Measurements from ENCODE around the gene ST6GALNAC6. TPM values are rescaled to one million over a fixed set of nuclear protein-coding genes. Genes with fewer than 3 reads are reported as not detected.

The ST6GALNAC6 gene
- total RNA-seq, 1 experiment from 2014 or later = 24.5 TPM

GRCh38 chr9:127855522-127855921 lies 43.9 kb downstream of the ST6GALNAC6 start (continued):
- no peak for TF ChIP-seq ZBTB33 (IDR thresholded peaks at IDR 0.05; ENCODE audit: extremely low read depth, insufficient replicate concordance, low read length)

GRCh38 chr9:127854960-127855359 lies 44.4 kb downstream of the ST6GALNAC6 start:
- RAD21 ChIA-PET (ENCODE audit: low non-redundant PET in 1 of 2, low total read pairs in 2 of 2, uncharacterized antibody in 2 of 2, unreplicated experiment in 2 of 2) = interaction anchor here in 1 of 2 experiments (0.5 kb wide), 1 partner anchor 15 kb away, joined by 7 read pairs; no protein-coding TSS in a partner anchor
- no peak for ATAC-seq
- no peaks in the 10 kb centered on the region for H3K9me2 ChIP-seq (ENCODE audit: insufficient read depth)
- H3K9me3 ChIP-seq (ENCODE audit: control insufficient read depth in 1 of 2, insufficient read depth in 1 of 2, low read depth in 1 of 2, low read length in 2 of 2) = peaks cover 0 to under 1% of the 10 kb centered on the region in 2 experiments; a peak in 1 of 4 replicates
- intact Hi-C loops (cut with micrococcal nuclease) = no loop called here
- no peak overlapping the region for H3K4me3 ChIP-seq (replicated peaks in 1 of 2; ENCODE audit: low read depth in 1 of 2, low read length in 2 of 2)
- H3K79me2 ChIP-seq (ENCODE audit: insufficient read depth, low read length) = no peaks in the 10 kb centered on the region
- no peaks in the 10 kb centered on the region for H3K27me3 ChIP-seq (ENCODE audit: insufficient read depth, low read length)
- no TSS peak for BruUV-seq (replicated peaks)
- H3K27ac ChIP-seq (ENCODE audit: low read depth, low read length) = no peak overlapping the region
- no peak overlapping the region for H3K4me2 ChIP-seq (ENCODE audit: low read length)
- no peak overlapping the region for H2AFZ ChIP-seq (ENCODE audit: low read depth, low read length, poor library complexity, severe bottlenecking)
- no peak overlapping the region for H3K9ac ChIP-seq (ENCODE audit: low read length)
- no peak for DNase-seq (ENCODE audit: low read depth, low spot score)
- no peaks in the 10 kb centered on the region for H3K36me3 ChIP-seq (ENCODE audit: control insufficient read depth in 1 of 2, insufficient read depth in 2 of 2, low read length in 2 of 2)
- H4K20me1 ChIP-seq (ENCODE audit: insufficient read depth) = no peaks in the 10 kb centered on the region
- POLR2A ChIA-PET = no interaction called here
- no peaks in the 10 kb centered on the region for H3K4me1 ChIP-seq (ENCODE audit: control insufficient read depth in 1 of 2, insufficient read depth in 2 of 2, low read length in 2 of 2)
- CTCF ChIA-PET = interaction anchor here (1.6 kb wide), 1 partner anchor 15 kb away, joined by 4 read pairs; no protein-coding TSS in a partner anchor
- TF ChIP-seq ATF3 (IDR thresholded peaks at IDR 0.05) = no peak
- TF ChIP-seq ZBTB33 (IDR thresholded peaks at IDR 0.05; ENCODE audit: extremely low read depth, insufficient replicate concordance, low read length) = no peak
- no peak for TF ChIP-seq TCF7L2 (IDR thresholded peaks at IDR 0.05; ENCODE audit: borderline replicate concordance, extremely low read depth, insufficient read depth, insufficient read length)
- TF ChIP-seq POLR2A (IDR thresholded peaks at IDR 0.05; ENCODE audit: borderline replicate concordance, extremely low read depth, insufficient read depth, insufficient read length) = no peak
- no peak for TF ChIP-seq CEBPB (IDR thresholded peaks at IDR 0.05; ENCODE audit: low read depth)
- no peak for TF ChIP-seq ELF1 (IDR thresholded peaks at IDR 0.05; ENCODE audit: borderline replicate concordance, low read depth)
- TF ChIP-seq EZH2phosphoT487 (IDR thresholded peaks at IDR 0.05; ENCODE audit: borderline replicate concordance) = no peak
- TF ChIP-seq RAD21 (IDR thresholded peaks at IDR 0.05; ENCODE audit: low read depth) = no peak
- no peak for TF ChIP-seq REST (IDR thresholded peaks at IDR 0.05; ENCODE audit: low read depth)
- TF ChIP-seq SRF (IDR thresholded peaks at IDR 0.05; ENCODE audit: low read depth) = no peak
- TF ChIP-seq SIN3A (IDR thresholded peaks at IDR 0.05; ENCODE audit: low read depth) = no peak
- no peak for TF ChIP-seq FOSL1 (IDR thresholded peaks at IDR 0.05; ENCODE audit: low read depth)
- no peak for TF ChIP-seq CBX3 (IDR thresholded peaks at IDR 0.05; ENCODE audit: low read depth)
- TF ChIP-seq MAX (IDR thresholded peaks at IDR 0.05) = no peak
- TF ChIP-seq CTCF (IDR thresholded peaks at IDR 0.05 in 2 of 3, conservative IDR thresholded peaks at IDR 0.05 in 1 of 3; ENCODE audit: borderline replicate concordance in 1 of 3, insufficient read depth in 1 of 3, low read depth in 2 of 3, low read length in 2 of 3) = no peak
